ENCODE results near the gene GRIP2. TPM values are rescaled to one million over a fixed set of nuclear protein-coding genes. Genes with fewer than 3 reads are reported as not detected.

Gene GRIP2
- total RNA-seq, 1 donor, result 1.7 TPM

- DNase-seq (ENCODE audit: low read depth), result no peak
- H3K4me3 ChIP-seq (ENCODE audit: low read depth, low read length), result no peak overlapping the region
- TF ChIP-seq CTCF (IDR thresholded peaks at IDR 0.05; ENCODE audit: insufficient read depth, low read depth, low read length), result no peak
Measured at GRCh38 chr3:14562121-14562890, 22.2 kb upstream of the GRIP2 start.

- peak; percentile 12 for DNase-seq (ENCODE audit: low read depth)
- H3K4me3 ChIP-seq (ENCODE audit: low read depth, low read length), result no peak overlapping the region
- TF ChIP-seq CTCF (IDR thresholded peaks at IDR 0.05; ENCODE audit: insufficient read depth, low read depth, low read length), result no peak
Measured at GRCh38 chr3:14561051-14561960, 21.2 kb upstream of the GRIP2 start.

GRCh38 chr3:14560110-14560509, 20.0 kb upstream of the GRIP2 start:
- no peak for DNase-seq (ENCODE audit: low read depth)

GRCh38 chr3:14558029-14558428, 17.9 kb upstream of the GRIP2 start:
- TF ChIP-seq CTCF (IDR thresholded peaks at IDR 0.05; ENCODE audit: insufficient read depth, low read depth, low read length), result no peak
- H3K4me3 ChIP-seq (ENCODE audit: low read depth, low read length), result no peak overlapping the region
- no peak for DNase-seq (ENCODE audit: low read depth)

More at GRCh38 chr3:14560110-14560509, 20.0 kb upstream of the GRIP2 start:
- no peak for TF ChIP-seq CTCF (IDR thresholded peaks at IDR 0.05; ENCODE audit: insufficient read depth, low read depth, low read length)
- H3K4me3 ChIP-seq (ENCODE audit: low read depth, low read length), result no peak overlapping the region

- TF ChIP-seq CTCF (IDR thresholded peaks at IDR 0.05; ENCODE audit: insufficient read depth, low read depth, low read length), result no peak
- H3K4me3 ChIP-seq (ENCODE audit: low read depth, low read length), result no peak overlapping the region
- DNase-seq (ENCODE audit: low read depth), result no peak
Measured at GRCh38 chr3:14555835-14556234, 15.7 kb upstream of the GRIP2 start.

GRCh38 chr3:14554715-14555114, 14.6 kb upstream of the GRIP2 start:
- no peak for DNase-seq (ENCODE audit: low read depth)
- no peak for TF ChIP-seq CTCF (IDR thresholded peaks at IDR 0.05; ENCODE audit: insufficient read depth, low read depth, low read length)
- no peak overlapping the region for H3K4me3 ChIP-seq (ENCODE audit: low read depth, low read length)

Data from fibroblast of villous mesenchyme (primary cell).